ENCODE measurements around the gene IL15RA.
"Not testable (repeated sequence)": the region's sequence is repeated elsewhere in the genome, so short reads cannot be mapped to it uniquely, and the experiment has no call there.

The IL15RA gene

DNA sequence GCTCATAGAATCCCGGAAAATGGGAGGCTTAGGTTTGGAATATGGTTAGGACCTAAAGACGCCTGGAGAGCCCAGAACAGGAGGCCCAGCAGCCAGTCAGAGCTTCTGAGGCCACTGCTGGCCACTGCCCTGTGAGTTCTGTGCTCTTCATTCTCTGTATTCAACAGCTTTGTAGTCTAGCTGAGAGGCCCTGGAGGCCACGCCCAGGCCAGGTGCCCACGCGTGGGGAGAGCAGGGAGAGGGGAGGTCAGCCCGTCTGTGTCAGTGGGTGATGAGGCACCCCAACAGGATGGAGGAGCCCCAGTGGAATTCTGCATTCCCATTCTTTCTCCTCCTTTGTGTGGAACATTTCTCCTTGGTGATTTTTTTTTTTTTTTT, 29.1 kb downstream of the IL15RA start:
- no peak for TF ChIP-seq CTCF (IDR thresholded peaks at IDR 0.05; ENCODE audit: borderline replicate concordance, extremely low read depth, low read length, poor library complexity, severe bottlenecking)
- H3K9ac ChIP-seq (ENCODE audit: low read depth, low read length): no peak overlapping the region
- no peaks in the 10 kb centered on the region for H3K27me3 ChIP-seq (ENCODE audit: insufficient read depth, low read length, poor library complexity)
- H3K4me1 ChIP-seq (ENCODE audit: insufficient read depth, low read length): no peaks in the 10 kb centered on the region
- no peaks in the 10 kb centered on the region for H3K9me3 ChIP-seq (ENCODE audit: insufficient read depth, low read length, severe bottlenecking)
- H3K4me2 ChIP-seq (ENCODE audit: insufficient read depth, low read length): no peak overlapping the region
- no peak overlapping the region for H3K27ac ChIP-seq (ENCODE audit: low read length)
- H2AFZ ChIP-seq (ENCODE audit: low read depth, low read length): no peak overlapping the region
- no peaks in the 10 kb centered on the region for H3K36me3 ChIP-seq (ENCODE audit: insufficient read depth, low read length)
- H4K20me1 ChIP-seq (ENCODE audit: insufficient read depth, low read length): no peaks in the 10 kb centered on the region
- ATAC-seq (ENCODE audit: insufficient read depth, low read depth) (no peak), DNase-seq (no peak)
- H3K79me2 ChIP-seq (ENCODE audit: insufficient read depth, low read length): no peaks in the 10 kb centered on the region
- H3K4me3 ChIP-seq (ENCODE audit: low read depth in 1 of 2, low read length in 2 of 2): no peak overlapping the region

- Histone ChIP-seq H3K27ac (ENCODE audit: low read length) (no peak overlapping the region), H2AFZ (ENCODE audit: low read depth, low read length) (no peak overlapping the region), H4K20me1 (ENCODE audit: insufficient read depth, low read length) (no peaks in the 10 kb centered on the region), H3K36me3 (ENCODE audit: insufficient read depth, low read length) (no peaks in the 10 kb centered on the region), H3K9ac (ENCODE audit: low read depth, low read length) (no peak overlapping the region), H3K27me3 (ENCODE audit: insufficient read depth, low read length, poor library complexity) (no peaks in the 10 kb centered on the region), H3K9me3 (ENCODE audit: insufficient read depth, low read length, severe bottlenecking) (no peaks in the 10 kb centered on the region), H3K4me2 (ENCODE audit: insufficient read depth, low read length) (no peak overlapping the region), H3K79me2 (ENCODE audit: insufficient read depth, low read length) (no peaks in the 10 kb centered on the region), H3K4me3 (ENCODE audit: low read depth in 1 of 2, low read length in 2 of 2) (no peak overlapping the region), H3K4me1 (ENCODE audit: insufficient read depth, low read length) (no peaks in the 10 kb centered on the region)
- no peak for TF ChIP-seq EZH2 (IDR thresholded peaks at IDR 0.05; ENCODE audit: borderline replicate concordance, low read depth, low read length, severe bottlenecking)
- TF ChIP-seq CTCF (IDR thresholded peaks at IDR 0.05; ENCODE audit: borderline replicate concordance, extremely low read depth, low read length, poor library complexity, severe bottlenecking): no peak
- DNase-seq (no peak), ATAC-seq (ENCODE audit: insufficient read depth, low read depth) (no peak)
Measured at GRCh38 chr10:5947471-5948207, 29.7 kb downstream of the IL15RA start.

- H3K9me3 ChIP-seq (ENCODE audit: insufficient read depth, low read length, severe bottlenecking): no peaks in the 10 kb centered on the region
- H3K27me3 ChIP-seq (ENCODE audit: insufficient read depth, low read length, poor library complexity): no peaks in the 10 kb centered on the region
- H4K20me1 ChIP-seq (ENCODE audit: insufficient read depth, low read length): no peaks in the 10 kb centered on the region
- TF ChIP-seq EZH2 (IDR thresholded peaks at IDR 0.05; ENCODE audit: borderline replicate concordance, low read depth, low read length, severe bottlenecking) (no peak), CTCF (IDR thresholded peaks at IDR 0.05; ENCODE audit: borderline replicate concordance, extremely low read depth, low read length, poor library complexity, severe bottlenecking) (no peak)
- ATAC-seq (ENCODE audit: insufficient read depth, low read depth): no peak
- no peak overlapping the region for H3K27ac ChIP-seq (ENCODE audit: low read length)
- no peak overlapping the region for H3K4me2 ChIP-seq (ENCODE audit: insufficient read depth, low read length)
- H3K4me3 ChIP-seq (ENCODE audit: low read depth in 1 of 2, low read length in 2 of 2): no peak overlapping the region
- DNase-seq: no peak
- H3K79me2 ChIP-seq (ENCODE audit: insufficient read depth, low read length): no peaks in the 10 kb centered on the region
- no peaks in the 10 kb centered on the region for H3K4me1 ChIP-seq (ENCODE audit: insufficient read depth, low read length)
- H2AFZ ChIP-seq (ENCODE audit: low read depth, low read length): no peak overlapping the region
- no peak overlapping the region for H3K9ac ChIP-seq (ENCODE audit: low read depth, low read length)
- H3K36me3 ChIP-seq (ENCODE audit: insufficient read depth, low read length): no peaks in the 10 kb centered on the region
Measured at GRCh38 chr10:5946786-5947185, 30.6 kb downstream of the IL15RA start.

DNA sequence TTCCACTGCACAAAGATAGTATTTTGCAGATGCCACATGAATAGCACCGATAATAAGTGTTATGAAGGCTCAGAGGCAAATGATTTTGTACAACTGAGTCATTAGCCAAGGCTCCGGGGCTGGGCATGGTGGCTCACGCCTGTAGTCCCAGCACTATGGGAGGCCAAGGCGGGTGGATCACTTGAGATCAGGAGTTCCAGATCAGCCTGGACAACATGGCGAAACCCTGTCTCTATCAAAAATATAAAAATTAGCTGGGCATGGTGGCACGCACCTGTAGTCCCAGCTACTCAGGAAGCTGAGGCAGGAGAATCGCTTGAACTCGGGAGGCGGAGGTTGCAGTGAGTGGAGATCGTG, 30.9 kb downstream of the IL15RA start:
- H3K9me3 ChIP-seq (ENCODE audit: insufficient read depth, low read length, severe bottlenecking); ATAC-seq (ENCODE audit: insufficient read depth, low read depth); H2AFZ ChIP-seq (ENCODE audit: low read depth, low read length); H3K4me2 ChIP-seq (ENCODE audit: insufficient read depth, low read length); H3K27ac ChIP-seq (ENCODE audit: low read length); H3K9ac ChIP-seq (ENCODE audit: low read depth, low read length); H3K4me3 ChIP-seq (ENCODE audit: low read depth in 1 of 2, low read length in 2 of 2); H3K79me2 ChIP-seq (ENCODE audit: insufficient read depth, low read length); H3K27me3 ChIP-seq (ENCODE audit: insufficient read depth, low read length, poor library complexity); H4K20me1 ChIP-seq (ENCODE audit: insufficient read depth, low read length); H3K4me1 ChIP-seq (ENCODE audit: insufficient read depth, low read length); H3K36me3 ChIP-seq (ENCODE audit: insufficient read depth, low read length); DNase-seq: not testable (repeated sequence)
